Activated T-helper 1 cell treated with Interleukin-2 at 50 U/mL for 16 hours (primary cell): ENCODE results near the gene GOLT1A.

Experiments used
- DNase-seq: peaks from one replicate; pipeline ENCODE4 v3.0.0-alpha.2; 2020; ENCODE audit warnings: low read depth

The GOLT1A gene

GRCh38 chr1:204217648-204218000 is 3.8 kb upstream of the GOLT1A start:
- no peak for DNase-seq

GRCh38 chr1:204216880-204217647 is 3.3 kb upstream of the GOLT1A start:
- DNase-seq = no peak

GRCh38 chr1:204216236-204216635 is 2.4 kb upstream of the GOLT1A start:
- no peak for DNase-seq

DNA sequence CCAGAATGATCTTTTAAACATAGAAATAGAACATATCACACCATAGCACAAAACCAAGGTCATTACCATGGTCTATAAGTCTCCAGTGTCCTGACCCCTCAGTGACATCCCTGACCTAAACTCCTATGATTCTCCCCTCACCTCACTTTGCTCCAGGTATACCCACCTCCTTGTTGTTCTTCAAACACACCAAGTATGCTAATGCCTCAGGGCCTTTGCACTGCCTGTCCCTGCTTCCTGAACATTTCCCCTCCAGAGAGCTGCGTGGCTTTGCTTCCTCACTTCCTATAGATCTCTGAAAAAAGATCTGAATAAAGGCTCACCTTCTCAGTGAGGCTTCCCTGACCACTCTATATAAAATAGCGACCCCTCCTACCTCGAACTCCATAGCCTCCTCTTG is 1.1 kb downstream of the GOLT1A start:
- no peak for DNase-seq

GRCh38 chr1:204211046-204211445 is 2.7 kb downstream of the GOLT1A start:
- DNase-seq = no peak

GRCh38 chr1:204207136-204207616 is 6.6 kb downstream of the GOLT1A start:
- peak; percentile 49 for DNase-seq

- no peak for DNase-seq
Measured at GRCh38 chr1:204206121-204206520, 7.7 kb downstream of the GOLT1A start.

DNA sequence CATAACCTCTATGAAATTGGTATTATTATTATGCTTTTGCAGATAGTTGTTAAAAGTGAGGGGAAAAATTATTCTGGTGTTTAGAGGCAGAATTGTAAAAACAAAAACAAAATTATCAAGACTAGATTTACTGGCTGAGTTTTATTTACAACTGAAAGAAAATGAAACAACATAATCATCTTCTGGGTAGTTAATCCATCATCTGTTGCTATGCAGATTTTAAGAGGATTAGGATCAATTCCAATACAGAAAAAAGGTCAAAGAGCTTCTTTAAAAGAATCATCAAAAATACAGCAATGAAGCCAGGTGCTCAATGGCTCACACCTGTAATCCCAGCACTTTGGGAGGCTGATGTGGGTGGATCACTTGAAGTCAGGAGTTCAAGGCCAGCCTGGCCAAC is 8.3 kb downstream of the GOLT1A start:
- no peak for DNase-seq

DNA sequence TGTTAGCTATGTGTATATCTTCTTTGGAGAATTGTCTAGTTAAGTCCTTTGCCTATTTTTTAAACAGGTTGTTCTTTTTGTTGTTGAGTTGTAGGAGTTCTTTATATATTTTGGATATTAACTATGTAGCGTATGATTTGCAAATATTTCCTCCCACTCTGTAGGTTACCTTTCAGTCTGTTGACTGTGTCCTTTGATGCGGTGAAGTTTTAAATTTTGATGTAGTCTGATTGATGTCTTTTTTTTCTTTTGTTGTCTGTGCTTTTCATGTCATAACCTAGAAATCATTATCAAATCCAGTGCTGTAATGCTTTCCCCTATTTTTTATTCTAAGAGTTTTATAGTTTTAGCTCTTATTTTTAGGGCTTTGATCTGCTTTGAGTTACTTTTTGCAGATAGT is 8.8 kb downstream of the GOLT1A start:
- DNase-seq = no peak

DNA sequence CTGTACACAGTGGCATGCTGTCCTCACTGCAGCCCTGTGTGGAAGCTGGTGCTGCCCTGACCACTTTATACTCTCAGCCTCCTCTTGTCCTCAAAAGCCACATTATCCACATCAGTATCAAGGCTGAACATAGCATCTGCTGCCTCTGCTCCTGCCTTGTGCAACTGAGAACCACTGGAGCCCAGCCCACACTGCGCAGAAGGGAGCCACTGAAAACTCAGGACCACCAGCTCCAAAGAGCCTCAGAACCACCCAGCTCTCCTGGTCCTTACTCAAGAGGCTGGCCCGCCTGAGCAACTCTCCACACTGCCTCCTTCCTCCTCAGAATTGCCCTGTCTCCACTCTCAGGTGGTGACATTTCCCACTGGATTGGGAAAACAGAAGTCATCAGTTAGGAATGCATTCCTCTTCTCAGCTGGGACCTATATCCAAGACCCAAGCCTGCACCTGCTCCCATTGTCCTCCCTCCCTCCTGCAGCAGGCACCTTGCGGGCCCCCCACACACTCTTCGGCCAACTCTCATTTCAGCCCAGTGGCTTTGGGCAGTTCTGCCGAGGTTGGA is 10.5 kb downstream of the GOLT1A start:
- DNase-seq = no peak

DNA sequence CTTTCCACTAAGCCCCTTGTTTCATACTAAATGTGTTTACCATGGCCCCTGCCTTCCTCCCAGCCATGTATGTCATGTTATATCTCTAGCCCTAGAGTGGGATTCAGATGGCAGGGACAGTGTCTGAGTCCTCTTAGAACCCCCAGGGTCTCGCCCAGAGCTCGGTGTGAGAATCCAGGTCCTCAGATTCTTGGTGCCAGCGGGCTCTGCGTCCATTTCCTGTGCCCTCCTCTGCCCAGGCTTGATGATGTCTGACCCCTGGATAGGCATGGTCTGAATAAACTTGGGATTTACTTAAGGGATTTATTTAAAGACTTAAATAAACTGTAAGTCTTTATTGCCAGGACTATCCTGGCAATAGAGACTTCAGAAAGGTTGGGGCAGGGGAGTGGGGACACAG is 11.3 kb downstream of the GOLT1A start:
- no peak for DNase-seq

- DNase-seq = no peak
Measured at GRCh38 chr1:204201348-204202040, 12.3 kb downstream of the GOLT1A start.

DNA sequence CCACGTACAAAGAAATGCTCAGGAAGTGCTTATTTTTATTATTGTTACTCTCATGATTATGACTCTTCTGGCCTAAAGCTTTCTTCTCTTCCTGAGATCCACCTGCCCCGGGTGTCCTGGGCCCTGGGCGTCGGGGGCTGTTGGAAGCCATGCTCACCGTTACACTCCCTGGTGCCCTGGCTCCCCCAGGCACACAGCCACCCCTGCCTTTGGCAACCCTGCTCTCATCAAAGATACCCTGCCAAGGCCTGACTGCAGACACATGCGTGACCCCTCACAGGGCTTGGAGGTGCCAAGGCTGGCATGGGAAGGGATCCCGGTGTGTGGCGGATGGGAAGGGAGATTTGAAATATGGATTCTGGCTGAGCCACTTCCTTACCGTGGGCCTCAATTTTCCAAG is 14.2 kb downstream of the GOLT1A start:
- DNase-seq = no peak

- DNase-seq = no peak
Measured at GRCh38 chr1:204198348-204199340, 15.1 kb downstream of the GOLT1A start.

DNA sequence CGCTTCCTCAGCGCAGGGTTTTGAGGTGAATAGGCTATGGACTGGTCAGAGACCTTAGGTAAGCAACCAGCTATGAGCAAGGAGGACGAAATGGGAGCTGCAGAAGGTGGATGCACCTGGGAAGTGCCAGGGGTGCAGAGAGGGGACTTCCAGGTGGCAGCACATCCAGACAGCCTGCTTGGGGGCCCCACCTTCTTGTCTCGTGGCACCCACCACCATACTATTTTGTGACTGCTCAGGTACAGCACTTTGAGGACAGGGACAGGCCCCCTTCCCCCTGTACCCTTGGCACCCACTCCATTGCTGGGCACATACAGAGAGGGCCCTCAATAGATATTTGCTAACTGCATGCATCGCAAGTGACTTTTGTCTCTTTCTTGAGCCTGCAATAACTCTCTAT is 16.7 kb downstream of the GOLT1A start:
- DNase-seq = no peak

DNA sequence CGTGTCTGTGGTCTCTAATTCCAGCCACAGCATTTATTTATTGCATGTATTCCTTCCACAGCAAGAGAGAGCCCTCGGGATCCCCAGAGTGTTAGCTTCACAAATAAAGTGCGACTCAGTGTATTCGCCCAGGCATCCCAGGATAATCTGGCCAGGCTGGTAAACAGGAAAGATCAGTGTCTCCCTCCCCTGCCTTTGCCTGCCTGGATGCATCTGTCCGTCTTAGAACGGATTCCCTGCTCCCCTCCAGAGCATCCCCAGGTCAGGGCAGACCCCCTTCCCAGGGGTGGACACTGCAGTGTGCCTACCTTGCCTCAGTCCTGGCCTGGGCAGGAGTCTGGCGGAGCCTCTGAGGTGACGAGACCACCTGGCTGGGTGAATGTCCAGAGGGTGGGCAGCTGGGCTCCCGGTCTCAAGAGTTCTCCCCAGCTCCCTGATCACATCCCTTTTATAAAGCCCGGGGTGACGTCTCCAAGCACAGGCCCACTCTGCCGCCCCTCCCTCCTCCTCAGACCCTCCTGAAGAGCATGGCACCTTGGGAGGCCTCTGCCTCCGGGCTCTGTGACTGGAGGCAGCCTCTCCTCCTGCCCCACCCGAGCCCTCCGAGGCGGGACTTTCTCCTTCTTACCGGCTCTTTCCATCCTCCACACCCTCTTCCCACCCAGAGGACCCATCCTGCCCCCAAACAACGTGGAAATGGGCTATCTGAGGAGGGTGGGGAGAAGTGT is 17.6 kb downstream of the GOLT1A start, which contains the start of gene KISS1:
Gene KISS1 (minus strand): TSS at position 424 of the 728 bp plus-strand sequence. CDS start 3,615 bp downstream, outside the sequence.
- DNase-seq = no peak

GRCh38 chr1:204194771-204195170 is 19.0 kb downstream of the GOLT1A start:
- no peak for DNase-seq

- DNase-seq = no peak
Measured at GRCh38 chr1:204194080-204194479, 19.7 kb downstream of the GOLT1A start.

GRCh38 chr1:204192589-204193352 is 21.0 kb downstream of the GOLT1A start:
- no peak for DNase-seq

- DNase-seq = no peak
Measured at GRCh38 chr1:204192046-204192445, 21.7 kb downstream of the GOLT1A start.
